ENCODE data around the gene CPA5.

DNA sequence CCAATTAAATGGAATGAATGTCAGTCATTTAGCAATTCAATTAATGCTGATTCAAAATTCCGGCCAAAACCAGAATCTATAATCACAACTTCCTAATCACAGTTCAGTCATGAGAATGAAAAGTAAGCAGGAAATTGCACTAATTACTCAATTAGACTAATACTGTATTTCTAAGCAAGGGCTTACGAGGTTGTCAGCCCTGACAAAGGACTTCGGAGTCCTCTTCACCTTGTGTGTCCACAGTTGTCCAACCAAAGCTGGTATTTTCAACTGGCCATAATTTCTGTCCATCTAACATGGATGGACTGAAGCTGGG, 53.1 kb downstream of the CPA5 start:
- TF ChIP-seq SUZ12 (IDR thresholded peaks at IDR 0.05; ENCODE audit: extremely low read depth, insufficient read depth, insufficient read length), result no peak
- TF ChIP-seq YY1 (IDR thresholded peaks at IDR 0.05; ENCODE audit: insufficient read depth, insufficient read length), result no peak

Data from NT2/D1 (cell line).